ENCODE results near the gene HOXD9.

GRCh38 chr2:176140513-176141317, 18.2 kb downstream of the HOXD9 start:
- TF ChIP-seq POLR2AphosphoS5 (IDR thresholded peaks at IDR 0.05) (peak in 1 of 3 donors; percentile 40), CTCF (IDR thresholded peaks at IDR 0.05) (peak; percentile 90 to 99 (median 96))

Measured in transverse colon (tissue), 4 donors.